ENCODE data around the gene TSPAN13. TPM values are rescaled to one million over a fixed set of nuclear protein-coding genes. Genes with fewer than 3 reads are reported as not detected.

TSPAN13 gene
- total and polyA plus RNA-seq, 2 donors (not counting 1 experiment from before 2014, with no cell fraction given) = 23.0 to 26.2 TPM

GRCh38 chr7:16729541-16729940, 24.0 kb upstream of the TSPAN13 start:
- no peak for ATAC-seq (ENCODE audit: low read depth)
- Histone ChIP-seq H3K9ac (ENCODE audit: low read length) (no peak overlapping the region), H3K36me3 (replicated peaks in 1 of 2; ENCODE audit: control extremely low read depth in 1 of 2, control insufficient read depth in 1 of 2, extremely low read depth in 1 of 2, insufficient read depth in 2 of 2, low read length in 1 of 2) (no peaks in the 10 kb centered on the region), H3K4me3 (ENCODE audit: control extremely low read depth in 1 of 5, extremely low read depth in 1 of 5, insufficient read depth in 1 of 5, low read depth in 2 of 5, low read length in 4 of 5) (no peak overlapping the region), H3K27me3 (replicated peaks in 1 of 4; ENCODE audit: control extremely low read depth in 1 of 4, control insufficient read depth in 3 of 4, insufficient read depth in 4 of 4, low read length in 3 of 4) (no peaks in the 10 kb centered on the region), H3K4me1 (ENCODE audit: control insufficient read depth in 2 of 2, insufficient read depth in 2 of 2, low read length in 2 of 2) (no peaks in the 10 kb centered on the region), H3K9me3 (ENCODE audit: control extremely low read depth in 1 of 3, control insufficient read depth in 2 of 3, insufficient read depth in 1 of 3, low read length in 2 of 3) (peaks cover 0 to 3% (median 0%) of the 10 kb centered on the region in 3 donors), H4K20me1 (ENCODE audit: control insufficient read depth, insufficient read depth, low read length, poor library complexity, severe bottlenecking) (no peaks in the 10 kb centered on the region), H2AFZ (ENCODE audit: insufficient read depth, low read depth, low read length, poor library complexity, severe bottlenecking) (no peak overlapping the region), H3K79me2 (ENCODE audit: control insufficient read depth, insufficient read depth, low read length) (no peaks in the 10 kb centered on the region), H3K4me2 (replicated peaks; ENCODE audit: low read depth, low read length, poor library complexity, severe bottlenecking) (no peak overlapping the region), H3K27ac (ENCODE audit: low read length in 2 of 2) (no peak overlapping the region)
- Mint-ChIP-seq H3K9me3 (ENCODE audit: insufficient read depth) (no peaks in the 10 kb centered on the region), H3K27ac (no peak overlapping the region), H3K4me1 (no peaks in the 10 kb centered on the region), H3K4me3 (no peak overlapping the region), H3K27me3 (no peaks in the 10 kb centered on the region)
- POLR2A ChIA-PET = no interaction called here
- TF ChIP-seq CTCF (IDR thresholded peaks at IDR 0.05) = no peak
- no peak for TF ChIP-seq EZH2 (IDR thresholded peaks at IDR 0.05; ENCODE audit: borderline replicate concordance, insufficient read depth, low read depth, low read length, poor library complexity, severe bottlenecking)
- no CpG with 5 or more reads among the region's 2 CpGs for WGBS (ENCODE audit: insufficient coverage)
- intact Hi-C loops (cut with micrococcal nuclease) = no loop called here
- no peak for DNase-seq
- CTCF ChIA-PET = interaction anchor here (1.0 kb wide), 1 partner anchor 41 kb away, joined by 3 read pairs; no protein-coding TSS in a partner anchor

GRCh38 chr7:16730937-16731336, 22.6 kb upstream of the TSPAN13 start:
- Mint-ChIP-seq H3K9me3 (ENCODE audit: insufficient read depth) (no peaks in the 10 kb centered on the region), H3K4me1 (no peaks in the 10 kb centered on the region), H3K27me3 (no peaks in the 10 kb centered on the region), H3K27ac (no peak overlapping the region), H3K4me3 (no peak overlapping the region)
- H3K27me3 ChIP-seq (replicated peaks in 1 of 4; ENCODE audit: control extremely low read depth in 1 of 4, control insufficient read depth in 3 of 4, insufficient read depth in 4 of 4, low read length in 3 of 4) = no peaks in the 10 kb centered on the region
- ChIA-PET CTCF (no interaction called here), POLR2A (no interaction called here)
- no peaks in the 10 kb centered on the region for H3K4me1 ChIP-seq (ENCODE audit: control insufficient read depth in 2 of 2, insufficient read depth in 2 of 2, low read length in 2 of 2)
- no peaks in the 10 kb centered on the region for H3K79me2 ChIP-seq (ENCODE audit: control insufficient read depth, insufficient read depth, low read length)
- H3K36me3 ChIP-seq (replicated peaks in 1 of 2; ENCODE audit: control extremely low read depth in 1 of 2, control insufficient read depth in 1 of 2, extremely low read depth in 1 of 2, insufficient read depth in 2 of 2, low read length in 1 of 2) = no peaks in the 10 kb centered on the region
- 97% methylated on average over 3 of the region's 3 CpGs for WGBS (ENCODE audit: insufficient coverage)
- peaks cover 0 to 3% (median 0%) of the 10 kb centered on the region in 3 donors for H3K9me3 ChIP-seq (ENCODE audit: control extremely low read depth in 1 of 3, control insufficient read depth in 2 of 3, insufficient read depth in 1 of 3, low read length in 2 of 3)
- no peak overlapping the region for H2AFZ ChIP-seq (ENCODE audit: insufficient read depth, low read depth, low read length, poor library complexity, severe bottlenecking)
- no peak overlapping the region for H3K9ac ChIP-seq (ENCODE audit: low read length)
- H3K27ac ChIP-seq (ENCODE audit: low read length in 2 of 2) = no peak overlapping the region
- ATAC-seq (ENCODE audit: low read depth) (no peak), DNase-seq (no peak)
- no peak overlapping the region for H3K4me3 ChIP-seq (ENCODE audit: control extremely low read depth in 1 of 5, extremely low read depth in 1 of 5, insufficient read depth in 1 of 5, low read depth in 2 of 5, low read length in 4 of 5)
- H4K20me1 ChIP-seq (ENCODE audit: control insufficient read depth, insufficient read depth, low read length, poor library complexity, severe bottlenecking) = no peaks in the 10 kb centered on the region
- no peak overlapping the region for H3K4me2 ChIP-seq (replicated peaks; ENCODE audit: low read depth, low read length, poor library complexity, severe bottlenecking)
- no peak for TF ChIP-seq CTCF (IDR thresholded peaks at IDR 0.05)
- intact Hi-C loops (cut with micrococcal nuclease) = no loop called here

Measured in B cell (primary cell).